Gastroesophageal sphincter (tissue), 3 donors: ENCODE measurements around the gene IGFLR1.
A peak's percentile ranks its signal among the peaks of the same experiment; 100 is the strongest.

Experiments used
- CTCF ChIP-seq, 4 experiments: fragments of 200-600 bp in 2 of 4; fragments of 450-650 bp in 2 of 4; sonication (generic) in 1 of 4; IDR thresholded peaks; one replicate each; pipeline ENCODE4 v1.5.1; 2017 to 2019; ENCODE audit warnings: antibody characterized with exemption in 4 of 4, mild to moderate bottlenecking in 2 of 4, moderate library complexity in 2 of 4
- EP300 ChIP-seq: sonication (generic); formaldehyde crosslinking; IDR thresholded peaks from one replicate; pipeline ENCODE4 v1.6.1; 2017; ENCODE audit warnings: antibody characterized with exemption, mild to moderate bottlenecking
- POLR2A ChIP-seq, 2 donors: fragments of 450-650 bp; IDR thresholded peaks; one replicate each; pipeline ENCODE4 v1.6.1; 2017; ENCODE audit warnings: antibody characterized with exemption in 2 of 2, mild to moderate bottlenecking in 2 of 2, moderate library complexity in 1 of 2

GRCh38 chr19:35757231-35757748 lies 15.0 kb upstream of the IGFLR1 start:
- TF ChIP-seq CTCF (IDR thresholded peaks at IDR 0.05), result peak in 1 of 4 experiments; percentile 17
- TF ChIP-seq EP300, result no peak
- TF ChIP-seq POLR2A (IDR thresholded peaks at IDR 0.05), result no peak
